Cardiac septum (tissue), 1 donor: Measurements from ENCODE around the gene TMEM208. TPM values are rescaled to one million over a fixed set of nuclear protein-coding genes. Genes with fewer than 3 reads are reported as not detected.

ENCODE experiments used
- DNase-seq: peaks from one replicate; pipeline ENCODE4 v3.0.0-alpha.2; 2020; ENCODE audit warnings: low spot score
- intact Hi-C: fragments of 100-400 bp; cut with DNase I; formaldehyde crosslinking; loops from one replicate; pipeline ENCODE4 v1.14.0; 2022
- total RNA-seq: library from RNA; stranded (reverse); fragmentation: NEBNext Ultra II Directional; extraction: Animal tissue kit (Norgen Biotek cat#: 25700); gene quantifications from one replicate; pipeline ENCODE4 v1.2.1, GENCODE V29; 2021
- donor health status: DM: no; HTN: no; CAD: no.

Gene TMEM208
- total RNA-seq, 1 donor from 2014 or later = 16.3 TPM

GRCh38 chr16:67246081-67246755 lies 19.3 kb downstream of the TMEM208 start:
- peak; percentile 93 for DNase-seq
- intact Hi-C loops = loop anchor here (5.0 kb wide), 1 partner anchor 269 kb away; no protein-coding TSS in a partner anchor

- intact Hi-C loops = loop anchor here (1.0 to 5.0 kb wide), 2 partner anchors 20 to 269 kb away; no protein-coding TSS in a partner anchor
- DNase-seq = peak; percentile 87
These were observed 19.8 kb downstream of the TMEM208 start for GRCh38 chr16:67246756-67247191.

- peak; percentile 100 for DNase-seq
- intact Hi-C loops = loop anchor here (1.0 to 5.0 kb wide), 2 partner anchors 21 to 270 kb away; no protein-coding TSS in a partner anchor
These were observed 20.5 kb downstream of the TMEM208 start, which contains the start of gene FHOD1 for GRCh38 chr16:67247192-67248072. Gene FHOD1, minus strand, starts transcription at chr16:67247481. Its CDS starts 71 bp downstream, at chr16:67247410.

- intact Hi-C loops = loop anchor here (5.0 kb wide), 1 partner anchor 271 kb away; no protein-coding TSS in a partner anchor
- DNase-seq = no peak
These were observed 21.1 kb downstream of the TMEM208 start for GRCh38 chr16:67248073-67248400.

GRCh38 chr16:67248401-67249177 lies 21.7 kb downstream of the TMEM208 start, which contains the start of gene SLC9A5:
Gene SLC9A5, plus strand, starts transcription at chr16:67248979. Its CDS starts 36 bp downstream, at chr16:67249015.
- intact Hi-C loops = loop anchor here (5.0 kb wide), 1 partner anchor 271 kb away; no protein-coding TSS in a partner anchor
- DNase-seq = peak; percentile 82

GRCh38 chr16:67249178-67250044 lies 22.5 kb downstream of the TMEM208 start:
- intact Hi-C loops = loop anchor here (5.0 kb wide), 1 partner anchor 272 kb away; no protein-coding TSS in a partner anchor
- DNase-seq = no peak

GRCh38 chr16:67250045-67250327 lies 23.1 kb downstream of the TMEM208 start:
- DNase-seq = no peak
- intact Hi-C loops = no loop called here

GRCh38 chr16:67252609-67253497 lies 25.9 kb downstream of the TMEM208 start:
- DNase-seq = no peak
- intact Hi-C loops = no loop called here

GRCh38 chr16:67254801-67255552 lies 28.0 kb downstream of the TMEM208 start:
- intact Hi-C loops = no loop called here
- DNase-seq = no peak

- intact Hi-C loops = no loop called here
- DNase-seq = no peak
These were observed 28.8 kb downstream of the TMEM208 start for GRCh38 chr16:67255553-67256221.

- intact Hi-C loops = no loop called here
- no peak for DNase-seq
These were observed 29.8 kb downstream of the TMEM208 start for GRCh38 chr16:67256701-67257230.

GRCh38 chr16:67257486-67258160 lies 30.7 kb downstream of the TMEM208 start:
- intact Hi-C loops = no loop called here
- DNase-seq = no peak

- DNase-seq = no peak
- intact Hi-C loops = no loop called here
These were observed 31.4 kb downstream of the TMEM208 start for GRCh38 chr16:67258161-67258835.

- no peak for DNase-seq
- intact Hi-C loops = loop anchor here (5.0 kb wide), 1 partner anchor 138 kb away; no protein-coding TSS in a partner anchor
These were observed 32.8 kb downstream of the TMEM208 start for GRCh38 chr16:67259705-67260104.

GRCh38 chr16:67260426-67261063 lies 33.6 kb downstream of the TMEM208 start:
- intact Hi-C loops = loop anchor here (5.0 kb wide), 1 partner anchor 137 kb away; no protein-coding TSS in a partner anchor
- no peak for DNase-seq
